Esophagus muscularis mucosa (tissue), 4 donors: Measurements from ENCODE around the gene CD151. TPM values are rescaled to one million over a fixed set of nuclear protein-coding genes. Genes with fewer than 3 reads are reported as not detected.

Experiments
- DNase-seq: peaks from one replicate; pipeline ENCODE4 v3.0.0-alpha.2; 2017; ENCODE audit errors: extremely low spot score
- H3K27ac ChIP-seq, 4 donors: fragments of 200-600 bp; sonication (generic); replicated peaks in 1 of 4; 1 replicate in 3 of 4; 2 replicates in 1 of 4; pipeline ENCODE4 v1.5.1; 2016 to 2019; ENCODE audit warnings: mild to moderate bottlenecking in 1 of 4
- H3K27me3 ChIP-seq, 4 donors: fragments of 200-600 bp; sonication (generic); one replicate each; pipeline versions ENCODE4 v1.5.1 to v1.6.0; 2016 to 2019
- H3K36me3 ChIP-seq, 4 donors: fragments of 200-600 bp; sonication (generic); one replicate each; pipeline ENCODE4 v1.5.1; 2016 to 2019
- H3K4me1 ChIP-seq, 4 donors: fragments of 200-600 bp; sonication (generic); one replicate each; pipeline ENCODE4 v1.5.1; 2016 to 2019
- H3K4me3 ChIP-seq, 4 donors: fragments of 200-600 bp; sonication (generic); 1 replicate in 2 of 4; 2 replicates in 2 of 4; pipeline ENCODE4 v1.5.1; 2016 to 2019; ENCODE audit warnings: mild to moderate bottlenecking in 4 of 4, moderate library complexity in 1 of 4
- H3K9me3 ChIP-seq, 4 donors: fragments of 200-600 bp; sonication (generic); 1 replicate in 3 of 4; 2 replicates in 1 of 4; pipeline ENCODE4 v1.5.1; 2016 to 2019
- CTCF ChIP-seq, 3 experiments: fragments of 200-600 bp in 2 of 3; fragments of 450-650 bp in 1 of 3; sonication (generic) in 2 of 3; IDR thresholded peaks; one replicate each; pipeline ENCODE4 v1.5.1; 2017 to 2019; ENCODE audit warnings: antibody characterized with exemption in 3 of 3, mild to moderate bottlenecking in 2 of 3, moderate library complexity in 1 of 3
- EP300 ChIP-seq: sonication (generic); formaldehyde crosslinking; IDR thresholded peaks from one replicate; pipeline ENCODE4 v1.6.1; 2017; ENCODE audit warnings: antibody characterized with exemption
- POLR2A ChIP-seq: fragments of 450-650 bp; IDR thresholded peaks from one replicate; pipeline ENCODE4 v1.6.1; 2017; ENCODE audit warnings: antibody characterized with exemption, moderate library complexity, mild to moderate bottlenecking, low read depth
- POLR2AphosphoS5 ChIP-seq, 2 donors: sonication (generic); formaldehyde crosslinking; IDR thresholded peaks; one replicate each; pipeline ENCODE4 v1.6.1; 2017; ENCODE audit warnings: antibody characterized with exemption in 2 of 2
- WGBS: methylation state at CpG from one replicate; pipeline ENCODE4 v1.1.5; 2018; 5-methylcytosine and 5-hydroxymethylcytosine counted together
- intact Hi-C: fragments of 100-400 bp; cut with DNase I; formaldehyde crosslinking; loops from one replicate; pipeline ENCODE4 v1.15.1; 2023
- total RNA-seq, 4 donors: library from RNA; depleted of rRNA; stranded (reverse); fragments of >200 nt; gene quantifications; one replicate each; pipeline versions ENCODE4 v1.1.0 to v1.2.1, GENCODE V29; 2016

The CD151 gene
- total RNA-seq, 4 donors from 2014 or later = 219 to 730 (median 352) TPM

GRCh38 chr11:882596-882995 is 49.8 kb downstream of the CD151 start:
- Histone ChIP-seq H3K36me3 (peaks cover 7 to 68% (median 52%) of the 10 kb centered on the region in 4 donors), H3K4me1 (no peaks in the 10 kb centered on the region), H3K9me3 (no peaks in the 10 kb centered on the region), H3K27me3 (no peaks in the 10 kb centered on the region), H3K4me3 (no peak overlapping the region), H3K27ac (no peak overlapping the region)
- DNase-seq = no peak
- intact Hi-C loops = no loop called here
- 86% methylated on average over 13 of the region's 14 CpGs for WGBS
- no peak for TF ChIP-seq EP300
- TF ChIP-seq CTCF (IDR thresholded peaks at IDR 0.05) = no peak
- TF ChIP-seq POLR2AphosphoS5 (IDR thresholded peaks at IDR 0.05) = no peak
- no peak for TF ChIP-seq POLR2A

DNA sequence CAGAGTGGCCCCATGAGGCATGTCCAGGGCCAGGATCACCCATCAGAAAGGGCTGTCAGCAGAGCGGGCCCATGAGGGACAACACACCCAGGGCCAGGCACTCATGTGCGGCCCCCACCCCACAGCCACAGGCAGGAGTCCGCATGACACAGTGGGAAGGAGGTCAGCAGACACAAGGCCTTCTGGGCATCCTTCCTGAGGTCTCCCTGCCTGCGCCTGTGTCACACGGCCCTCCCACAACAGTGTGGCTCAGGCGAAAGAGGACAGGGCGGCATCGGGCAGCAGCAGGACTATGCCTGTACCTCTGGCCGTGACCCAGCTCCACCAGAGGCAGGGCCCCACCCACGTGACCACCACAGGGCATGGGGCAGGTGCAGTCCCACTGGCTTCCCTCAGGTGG is 50.8 kb downstream of the CD151 start:
- H3K27ac ChIP-seq = no peak overlapping the region
- no peak overlapping the region for H3K4me3 ChIP-seq
- H3K36me3 ChIP-seq = peaks cover 7 to 77% (median 57%) of the 10 kb centered on the region in 4 donors
- DNase-seq = no peak
- TF ChIP-seq POLR2AphosphoS5 (IDR thresholded peaks at IDR 0.05) = no peak
- TF ChIP-seq POLR2A = no peak
- TF ChIP-seq EP300 = no peak
- TF ChIP-seq CTCF (IDR thresholded peaks at IDR 0.05) = no peak
- intact Hi-C loops = no loop called here
- no peaks in the 10 kb centered on the region for H3K9me3 ChIP-seq
- no peaks in the 10 kb centered on the region for H3K27me3 ChIP-seq
- H3K4me1 ChIP-seq = no peaks in the 10 kb centered on the region
- WGBS = 20% methylated on average over 1 of the region's 10 CpGs

- Histone ChIP-seq H3K4me3 (no peak overlapping the region), H3K4me1 (no peaks in the 10 kb centered on the region), H3K27ac (no peak overlapping the region), H3K27me3 (no peaks in the 10 kb centered on the region), H3K36me3 (peaks cover 7 to 80% (median 57%) of the 10 kb centered on the region in 4 donors), H3K9me3 (no peaks in the 10 kb centered on the region)
- no peak for TF ChIP-seq CTCF (IDR thresholded peaks at IDR 0.05)
- no peak for TF ChIP-seq POLR2A
- TF ChIP-seq EP300 = no peak
- WGBS = 89% methylated on average over 14 of the region's 16 CpGs
- intact Hi-C loops = no loop called here
- no peak for DNase-seq
Measured at GRCh38 chr11:884578-885070, 51.9 kb downstream of the CD151 start.

DNA sequence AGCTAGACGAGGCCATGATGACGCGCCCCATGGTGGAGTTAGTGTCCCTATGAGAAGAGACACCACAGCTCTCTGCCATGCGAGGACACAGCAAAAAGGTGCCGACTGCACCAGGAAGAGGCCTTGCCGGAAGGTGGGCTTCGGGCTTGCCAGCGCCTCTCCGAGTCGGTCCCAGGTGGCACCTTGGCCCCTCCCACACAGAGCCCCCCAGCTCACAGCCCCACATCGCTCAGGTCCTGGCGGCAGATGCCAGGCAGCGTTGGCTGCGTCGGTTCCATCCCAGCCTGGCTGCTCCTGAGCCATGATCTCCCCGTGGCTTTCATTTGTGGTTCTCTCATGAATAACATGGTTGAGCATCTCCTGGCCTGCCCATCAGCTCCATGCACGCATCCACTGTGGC is 53.8 kb downstream of the CD151 start:
- 97% methylated on average over 14 of the region's 17 CpGs for WGBS
- H3K36me3 ChIP-seq = peaks cover 7 to 81% (median 56%) of the 10 kb centered on the region in 4 donors
- no peak for TF ChIP-seq POLR2A
- TF ChIP-seq CTCF (IDR thresholded peaks at IDR 0.05) = no peak
- TF ChIP-seq EP300 = no peak
- no peak for TF ChIP-seq POLR2AphosphoS5 (IDR thresholded peaks at IDR 0.05)
- intact Hi-C loops = no loop called here
- H3K4me3 ChIP-seq = no peak overlapping the region
- DNase-seq = no peak
- no peaks in the 10 kb centered on the region for H3K4me1 ChIP-seq
- no peaks in the 10 kb centered on the region for H3K9me3 ChIP-seq
- H3K27ac ChIP-seq = no peak overlapping the region
- no peaks in the 10 kb centered on the region for H3K27me3 ChIP-seq

- no peak for TF ChIP-seq POLR2A
- no peak for TF ChIP-seq CTCF (IDR thresholded peaks at IDR 0.05)
- no peak for TF ChIP-seq POLR2AphosphoS5 (IDR thresholded peaks at IDR 0.05)
- no peak for TF ChIP-seq EP300
- WGBS = 97% methylated on average over 14 of the region's 14 CpGs
- Histone ChIP-seq H3K4me3 (no peak overlapping the region), H3K27ac (no peak overlapping the region), H3K4me1 (no peaks in the 10 kb centered on the region), H3K36me3 (peaks cover 5 to 73% (median 50%) of the 10 kb centered on the region in 4 donors), H3K27me3 (no peaks in the 10 kb centered on the region), H3K9me3 (no peaks in the 10 kb centered on the region)
- no peak for DNase-seq
- intact Hi-C loops = no loop called here
Measured at GRCh38 chr11:887589-887988, 54.8 kb downstream of the CD151 start.
